Measurements from ENCODE around the gene FRMD4A. TPM values are rescaled to one million over a fixed set of nuclear protein-coding genes. Genes with fewer than 3 reads are reported as not detected.

FRMD4A gene
- total and polyA plus RNA-seq, 11 donors, result 12.2 to 58.1 (median 28.1) TPM

DNA sequence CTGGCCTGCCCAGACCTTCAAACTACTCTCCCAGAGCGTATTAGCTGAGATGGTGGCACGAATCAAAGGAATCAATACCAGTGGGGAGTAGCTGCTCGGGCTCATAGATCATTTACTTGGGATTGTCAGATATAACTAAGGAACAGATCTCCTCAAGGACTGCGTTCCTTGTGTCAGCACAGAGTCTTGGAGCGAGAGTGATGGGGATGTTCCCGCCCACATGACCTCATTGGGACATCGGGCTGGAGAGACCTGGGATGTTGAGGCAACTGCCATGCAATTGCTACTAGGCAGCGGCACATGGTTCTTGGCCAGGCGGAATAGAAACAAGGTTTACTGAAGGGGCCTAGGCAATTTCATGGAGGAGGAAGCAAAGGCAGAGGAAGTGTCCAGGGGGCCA lies 132.6 kb downstream of the FRMD4A start:
- no peak overlapping the region for H3K27ac ChIP-seq
- no peaks in the 10 kb centered on the region for H3K4me1 ChIP-seq
- H3K27me3 ChIP-seq, result peaks cover 0 to 73% (median 3%) of the 10 kb centered on the region in 9 donors
- WGBS, 4 donors, result 83 to 90% (median 88%) methylated on average over 9 of the region's 9 CpGs
- TF ChIP-seq, protein P1, sequence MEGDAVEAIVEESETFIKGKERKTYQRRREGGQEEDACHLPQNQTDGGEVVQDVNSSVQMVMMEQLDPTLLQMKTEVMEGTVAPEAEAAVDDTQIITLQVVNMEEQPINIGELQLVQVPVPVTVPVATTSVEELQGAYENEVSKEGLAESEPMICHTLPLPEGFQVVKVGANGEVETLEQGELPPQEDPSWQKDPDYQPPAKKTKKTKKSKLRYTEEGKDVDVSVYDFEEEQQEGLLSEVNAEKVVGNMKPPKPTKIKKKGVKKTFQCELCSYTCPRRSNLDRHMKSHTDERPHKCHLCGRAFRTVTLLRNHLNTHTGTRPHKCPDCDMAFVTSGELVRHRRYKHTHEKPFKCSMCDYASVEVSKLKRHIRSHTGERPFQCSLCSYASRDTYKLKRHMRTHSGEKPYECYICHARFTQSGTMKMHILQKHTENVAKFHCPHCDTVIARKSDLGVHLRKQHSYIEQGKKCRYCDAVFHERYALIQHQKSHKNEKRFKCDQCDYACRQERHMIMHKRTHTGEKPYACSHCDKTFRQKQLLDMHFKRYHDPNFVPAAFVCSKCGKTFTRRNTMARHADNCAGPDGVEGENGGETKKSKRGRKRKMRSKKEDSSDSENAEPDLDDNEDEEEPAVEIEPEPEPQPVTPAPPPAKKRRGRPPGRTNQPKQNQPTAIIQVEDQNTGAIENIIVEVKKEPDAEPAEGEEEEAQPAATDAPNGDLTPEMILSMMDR (IDR thresholded peaks at IDR 0.05), result no peak
- no peak for TF ChIP-seq POLR2A (IDR thresholded peaks at IDR 0.05)
- DNase-seq (no peak), ATAC-seq (no peak)
- H3K36me3 ChIP-seq, result no peaks in the 10 kb centered on the region
- H3K9me3 ChIP-seq, result no peaks in the 10 kb centered on the region
- H3K4me3 ChIP-seq, result no peak overlapping the region
- intact Hi-C loops (cut with DNase I), result loop anchor here in 3 of 10 donors (5.0 to 10.0 kb wide), 2 partner anchors 127 to 279 kb away; no protein-coding TSS in a partner anchor

- Histone ChIP-seq H3K36me3 (no peaks in the 10 kb centered on the region), H3K4me3 (no peak overlapping the region), H3K27me3 (peaks cover 0 to 53% (median 3%) of the 10 kb centered on the region in 9 donors), H3K9me3 (no peaks in the 10 kb centered on the region), H3K4me1 (no peaks in the 10 kb centered on the region), H3K27ac (no peak overlapping the region)
- ATAC-seq (no peak), DNase-seq (no peak)
- TF ChIP-seq POLR2A (IDR thresholded peaks at IDR 0.05), result no peak
- TF ChIP-seq, protein P1 (IDR thresholded peaks at IDR 0.05), result no peak
- intact Hi-C loops (cut with DNase I), result loop anchor here in 6 of 10 donors (2.0 to 10.0 kb wide), 4 partner anchors 129 to 283 kb away; no protein-coding TSS in a partner anchor
These were observed 134.6 kb downstream of the FRMD4A start for GRCh38 chr10:14196113-14196512.

DNA sequence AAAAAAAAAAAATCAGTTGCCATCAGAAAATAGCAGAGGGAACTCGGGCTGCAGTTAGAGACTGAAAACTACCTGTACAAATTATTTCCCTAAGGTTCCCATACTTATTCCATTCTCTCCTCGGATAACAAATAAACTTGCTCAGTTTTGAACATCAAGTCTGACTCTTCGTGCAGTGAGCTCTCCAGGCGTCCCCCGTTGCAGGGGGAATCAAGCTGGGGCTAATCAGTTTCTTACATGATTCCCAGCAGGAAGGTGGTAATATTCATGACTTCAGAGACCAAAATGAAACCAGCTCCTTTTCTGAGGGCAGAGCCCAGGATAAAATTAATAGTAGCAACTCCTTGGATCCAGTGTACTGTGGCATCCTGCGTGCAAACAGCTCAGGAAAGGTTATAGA lies 135.3 kb downstream of the FRMD4A start:
- H3K36me3 ChIP-seq, result no peaks in the 10 kb centered on the region
- no peak for DNase-seq
- H3K4me3 ChIP-seq, result no peak overlapping the region
- H3K27ac ChIP-seq, result no peak overlapping the region
- intact Hi-C loops (cut with DNase I), result loop anchor here in 4 of 10 donors (2.0 to 10.0 kb wide), 3 partner anchors 129 to 283 kb away; no protein-coding TSS in a partner anchor
- no peaks in the 10 kb centered on the region for H3K4me1 ChIP-seq
- no peaks in the 10 kb centered on the region for H3K9me3 ChIP-seq
- H3K27me3 ChIP-seq, result peaks cover 0 to 47% (median 3%) of the 10 kb centered on the region in 9 donors
- WGBS, 4 donors, result 65 to 69% (median 66%) methylated on average over 6 of the region's 6 CpGs
- TF ChIP-seq POLR2A (IDR thresholded peaks at IDR 0.05), result no peak
- TF ChIP-seq, protein P1 (IDR thresholded peaks at IDR 0.05), result no peak
- ATAC-seq, result no peak

DNA sequence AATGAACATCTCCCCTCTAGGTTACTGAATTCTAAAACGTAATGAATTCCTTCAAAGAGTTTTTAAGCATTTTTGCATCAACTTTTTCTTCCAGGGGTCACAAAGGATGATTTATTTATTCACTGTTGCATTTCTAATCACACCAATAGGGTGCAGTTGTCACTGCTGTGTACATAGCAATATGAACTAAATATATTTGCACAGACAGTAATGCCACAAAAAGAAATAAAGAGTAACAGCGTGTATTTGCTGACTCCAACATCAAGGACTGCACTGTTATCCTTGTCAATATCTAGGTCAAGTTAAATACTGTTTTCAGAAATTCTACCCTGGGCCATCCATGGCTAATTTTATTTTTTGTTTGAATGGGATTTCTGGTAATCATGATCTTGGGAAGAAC lies 138.0 kb downstream of the FRMD4A start:
- intact Hi-C loops (cut with DNase I), result loop anchor here in 2 of 10 donors (5.0 to 10.0 kb wide), 2 partner anchors 132 to 405 kb away; no protein-coding TSS in a partner anchor
- ATAC-seq (no peak), DNase-seq (no peak)
- Histone ChIP-seq H3K4me1 (no peaks in the 10 kb centered on the region), H3K27ac (no peak overlapping the region), H3K9me3 (no peaks in the 10 kb centered on the region), H3K36me3 (no peaks in the 10 kb centered on the region), H3K4me3 (no peak overlapping the region), H3K27me3 (peaks cover 0 to 31% (median 3%) of the 10 kb centered on the region in 9 donors)
- TF ChIP-seq POLR2A (IDR thresholded peaks at IDR 0.05), result no peak
- TF ChIP-seq, protein P1 (IDR thresholded peaks at IDR 0.05), result no peak
- 78 to 83% (median 82%) methylated on average over 2 of the region's 2 CpGs for WGBS, 4 donors

Data from heart left ventricle (tissue), 16 donors.